SHP77 (cell line): ENCODE results near the gene SUPT3H.

Experiments
- DNase-seq, 2 experiments: peaks; one replicate each; lab custom pipeline; 2025; lab: John Stamatoyannopoulos, UW

The SUPT3H gene

DNA sequence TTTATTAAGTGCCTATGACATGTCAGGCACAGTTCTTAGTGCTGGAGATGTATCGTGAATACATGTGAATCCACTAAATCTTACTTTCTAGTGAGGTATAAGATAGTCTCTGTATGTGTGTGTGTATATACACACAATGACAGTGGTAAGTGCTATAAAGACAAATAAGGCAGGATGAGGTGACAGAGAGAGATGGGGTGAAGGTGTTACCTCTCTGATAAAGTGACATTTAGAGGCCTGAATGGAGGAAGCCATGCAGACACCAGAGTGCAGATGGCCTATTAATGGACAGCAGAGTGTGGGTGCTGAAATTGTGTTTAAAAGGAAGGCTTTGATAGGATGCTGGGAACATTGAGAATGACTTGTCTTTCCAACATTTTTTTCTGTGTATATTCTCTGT is 535.9 kb downstream of the SUPT3H start:
- no peak for DNase-seq

DNA sequence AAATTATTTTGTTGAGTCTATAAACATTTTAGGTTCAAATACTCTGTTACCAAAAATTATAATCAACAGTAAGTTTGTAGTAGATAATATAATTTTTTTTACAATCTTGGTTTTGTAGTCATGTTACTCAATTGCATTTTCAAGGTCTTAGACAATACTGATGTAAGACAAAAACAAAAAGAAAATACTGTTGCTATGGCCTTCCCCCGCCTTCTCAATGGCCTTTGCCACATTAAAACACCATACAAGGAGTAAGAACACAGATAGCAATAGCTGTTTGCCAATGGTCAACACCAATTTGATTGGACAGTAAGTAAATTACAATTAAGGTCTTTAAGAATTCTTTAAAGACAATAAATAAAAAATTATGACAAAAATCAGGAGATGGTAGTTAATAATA is 540.0 kb downstream of the SUPT3H start:
- DNase-seq: no peak

- DNase-seq: no peak
These were observed 540.5 kb downstream of the SUPT3H start for GRCh38 chr6:44837255-44837654.

- DNase-seq: no peak
These were observed 544.5 kb downstream of the SUPT3H start for GRCh38 chr6:44833248-44833647.

DNA sequence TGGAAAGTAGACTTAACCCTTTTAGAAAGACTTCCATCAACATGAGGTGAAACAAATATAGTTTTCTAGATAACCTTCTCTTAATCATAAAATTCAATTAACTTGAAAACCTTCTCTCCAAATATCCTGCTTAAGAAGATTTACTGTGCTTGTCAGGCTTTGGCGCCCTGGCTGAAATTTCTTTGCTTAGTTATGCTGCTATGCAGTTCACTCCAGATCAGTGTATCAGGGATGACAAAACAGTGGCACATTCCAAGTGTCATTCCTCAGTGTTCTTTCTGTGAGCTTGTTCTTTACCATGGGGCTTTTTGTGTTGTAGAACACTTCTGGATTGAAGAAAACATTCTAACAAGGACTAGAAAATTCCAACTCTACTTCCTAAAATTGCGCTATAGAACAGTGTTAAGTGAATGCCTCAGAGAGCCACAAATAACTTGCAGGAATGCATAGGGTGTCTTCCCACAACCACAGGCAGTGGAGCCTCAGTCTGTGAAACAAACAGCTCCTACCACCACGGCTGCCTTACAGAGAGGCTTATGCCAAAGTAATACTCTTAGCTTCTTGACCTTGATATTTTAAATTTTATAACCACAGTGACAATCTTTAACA is 546.6 kb downstream of the SUPT3H start:
- DNase-seq: no peak

- no peak for DNase-seq
These were observed 547.9 kb downstream of the SUPT3H start for GRCh38 chr6:44829836-44830235.

GRCh38 chr6:44828780-44829179 is 549.0 kb downstream of the SUPT3H start:
- no peak for DNase-seq

DNA sequence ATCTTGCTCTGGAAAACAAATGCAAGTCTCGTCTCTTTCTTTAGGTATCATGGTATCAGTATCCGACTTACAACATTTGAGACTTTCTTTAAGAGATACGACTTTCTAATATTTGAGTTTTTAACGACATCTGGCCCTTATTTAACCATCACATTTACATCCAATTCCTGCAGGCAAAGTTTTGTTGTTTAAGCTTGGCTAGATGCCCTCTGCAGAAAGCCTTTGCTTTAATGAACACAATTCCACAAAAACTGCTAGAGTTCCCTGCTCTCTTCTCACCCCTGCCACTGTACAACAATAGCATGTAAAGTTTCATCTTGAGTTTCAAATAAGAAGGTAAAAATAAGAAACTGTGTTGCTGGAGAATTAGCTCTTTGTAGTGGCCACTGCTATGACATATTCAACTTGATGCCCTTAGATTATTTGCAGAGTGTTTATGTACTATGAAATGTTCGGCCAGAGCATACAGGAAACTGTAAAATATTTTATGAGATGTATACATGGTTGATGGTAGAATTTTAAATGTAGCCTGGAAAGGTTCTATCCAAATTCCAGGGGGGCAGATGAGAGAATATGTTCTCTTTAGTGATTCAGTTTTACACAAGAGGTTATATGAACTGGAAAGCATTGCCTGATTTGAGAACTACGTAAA is 551.6 kb downstream of the SUPT3H start:
- no peak for DNase-seq

DNA sequence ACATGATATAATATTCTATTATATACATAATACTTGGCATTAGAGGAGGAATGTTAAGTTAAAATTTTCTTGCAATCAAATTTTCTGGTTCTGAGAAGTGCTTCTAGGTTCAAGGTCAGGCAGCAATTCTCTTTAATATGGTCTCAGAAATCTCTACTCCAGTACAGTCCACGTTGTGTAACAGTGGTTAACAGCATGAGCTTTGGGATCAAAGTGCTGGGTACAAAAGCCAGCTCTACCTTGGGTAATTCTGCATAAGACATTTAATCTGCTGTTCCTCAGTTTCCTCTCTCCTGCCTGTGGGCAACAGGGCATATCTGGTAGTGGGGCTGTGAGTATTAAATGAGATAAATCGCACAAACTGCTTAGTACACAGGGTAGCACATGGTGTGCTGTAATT is 552.5 kb downstream of the SUPT3H start:
- no peak for DNase-seq

GRCh38 chr6:44824567-44824966 is 553.2 kb downstream of the SUPT3H start:
- no peak for DNase-seq

GRCh38 chr6:44820759-44821158 is 557.0 kb downstream of the SUPT3H start:
- no peak for DNase-seq

- DNase-seq: no peak
These were observed 557.4 kb downstream of the SUPT3H start for GRCh38 chr6:44820321-44820720.

GRCh38 chr6:44811456-44811855 is 566.3 kb downstream of the SUPT3H start:
- no peak for DNase-seq

DNA sequence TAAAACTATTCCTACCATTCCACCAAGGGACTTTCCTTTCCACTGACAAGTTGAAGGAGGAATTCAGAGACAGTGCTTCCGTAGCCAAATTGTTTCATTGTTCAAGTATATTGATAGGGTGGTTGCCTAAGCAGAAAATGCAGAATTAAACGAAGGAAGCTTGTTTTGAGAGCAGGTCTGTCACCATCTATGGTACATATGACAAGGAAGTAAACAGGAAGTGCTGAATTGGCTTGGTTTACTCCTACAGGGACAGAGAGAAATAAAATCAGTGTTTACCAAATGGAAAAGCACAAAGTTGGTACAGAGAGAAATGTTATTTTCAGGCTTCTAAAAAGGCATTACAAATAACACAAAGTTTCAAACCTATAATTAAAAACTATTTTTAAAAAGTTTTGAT is 568.5 kb downstream of the SUPT3H start:
- DNase-seq: no peak

GRCh38 chr6:44808148-44808547 is 569.6 kb downstream of the SUPT3H start:
- no peak for DNase-seq

DNA sequence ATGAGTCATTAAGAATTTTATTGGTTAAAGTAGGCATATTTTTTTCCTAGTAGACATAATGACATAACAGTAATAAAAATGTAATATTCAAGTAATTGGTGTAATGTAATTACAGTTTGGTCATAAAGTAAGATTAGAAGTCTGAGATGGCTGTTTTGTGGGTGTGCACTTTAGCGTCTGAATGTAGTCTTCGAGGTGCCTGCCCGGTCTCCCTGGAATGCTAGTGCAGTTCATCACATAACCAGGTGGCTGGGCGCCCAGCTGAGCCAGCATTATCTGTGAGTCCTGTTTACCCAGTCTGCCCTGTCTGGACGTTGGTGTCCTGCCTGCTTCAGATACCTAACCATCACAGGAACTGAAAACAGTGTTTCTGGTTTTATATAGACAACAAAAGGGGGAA is 571.1 kb downstream of the SUPT3H start:
- DNase-seq: no peak

GRCh38 chr6:44805238-44805846 is 572.4 kb downstream of the SUPT3H start:
- DNase-seq: no peak

DNA sequence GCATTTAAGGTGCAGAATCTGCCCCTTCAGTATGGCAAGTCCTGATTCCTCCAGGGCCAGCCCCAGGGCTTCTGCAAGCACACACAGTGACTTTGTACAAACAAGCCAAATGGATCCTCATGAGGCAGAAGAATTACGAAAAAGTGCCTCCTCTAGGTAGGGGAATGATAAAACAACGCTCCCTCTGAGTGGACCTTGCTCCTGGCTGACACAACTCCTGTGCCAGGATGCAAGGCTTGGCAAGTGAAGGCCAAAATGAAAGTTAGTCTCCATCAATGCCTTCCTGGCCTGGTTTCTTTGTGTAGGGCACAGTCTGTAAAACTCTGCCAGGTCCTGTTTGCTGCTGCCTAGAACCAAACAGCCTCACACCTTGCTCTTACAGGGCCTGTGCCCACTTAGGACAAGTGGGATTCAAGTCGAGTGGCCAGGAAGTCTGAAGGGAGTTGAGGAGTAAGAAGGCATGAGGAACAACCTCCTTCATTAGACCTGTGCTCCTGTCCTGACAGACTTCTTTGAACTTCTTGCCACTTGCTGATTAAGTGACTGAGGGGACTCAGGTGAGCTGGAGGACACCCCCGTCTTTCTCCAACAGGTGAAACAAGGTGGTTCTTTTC is 573.1 kb downstream of the SUPT3H start:
- no peak for DNase-seq

DNA sequence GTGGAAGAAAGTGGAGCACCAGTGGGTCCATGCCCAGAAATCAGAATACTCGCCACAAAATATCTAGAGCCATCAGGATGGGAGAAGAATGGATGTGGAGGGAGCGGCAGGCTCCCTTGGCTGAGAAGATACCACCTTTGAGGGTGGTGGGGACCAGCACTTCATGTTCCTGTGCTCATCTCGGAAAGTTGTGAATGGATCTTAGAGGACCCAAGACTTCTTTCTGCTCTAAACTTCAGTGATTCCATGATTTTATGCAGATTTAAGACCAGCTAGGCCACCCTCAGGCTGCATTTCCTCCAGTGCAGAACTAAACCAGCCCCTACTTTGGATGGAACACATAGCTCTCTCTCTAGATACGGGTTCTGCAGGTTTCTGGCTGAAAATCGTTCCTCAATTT is 573.7 kb downstream of the SUPT3H start:
- no peak for DNase-seq

- no peak for DNase-seq
These were observed 576.7 kb downstream of the SUPT3H start for GRCh38 chr6:44800784-44801592.

DNA sequence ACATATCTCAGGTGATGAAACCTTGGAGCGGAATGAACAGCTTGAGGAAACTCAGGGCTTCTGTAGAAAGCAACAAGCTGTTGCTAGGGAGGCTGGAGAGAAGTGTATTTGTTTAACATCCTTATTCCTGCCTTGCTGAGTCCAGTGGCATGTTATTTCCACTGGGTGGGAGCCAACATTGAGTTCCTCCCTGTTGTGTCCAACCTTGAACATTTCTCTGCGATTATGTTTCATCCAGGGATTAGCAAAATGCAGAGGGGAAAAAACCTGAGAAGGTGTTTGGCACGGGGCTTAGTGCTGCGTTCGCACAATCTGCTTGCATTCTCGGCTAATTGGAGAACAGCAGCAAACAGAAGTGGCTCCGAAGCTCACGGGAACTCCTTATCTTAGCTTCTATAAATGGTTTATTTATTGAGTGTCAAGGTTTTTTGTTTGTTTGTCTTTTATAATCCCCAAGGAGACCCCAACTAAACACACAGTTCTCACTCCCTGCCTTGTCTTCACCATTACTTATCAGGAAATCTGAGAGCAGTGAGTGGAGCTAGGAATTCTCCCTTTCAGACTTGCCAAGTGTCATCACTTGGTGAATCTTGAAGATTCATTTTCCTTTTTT is 577.5 kb downstream of the SUPT3H start:
- no peak for DNase-seq

DNA sequence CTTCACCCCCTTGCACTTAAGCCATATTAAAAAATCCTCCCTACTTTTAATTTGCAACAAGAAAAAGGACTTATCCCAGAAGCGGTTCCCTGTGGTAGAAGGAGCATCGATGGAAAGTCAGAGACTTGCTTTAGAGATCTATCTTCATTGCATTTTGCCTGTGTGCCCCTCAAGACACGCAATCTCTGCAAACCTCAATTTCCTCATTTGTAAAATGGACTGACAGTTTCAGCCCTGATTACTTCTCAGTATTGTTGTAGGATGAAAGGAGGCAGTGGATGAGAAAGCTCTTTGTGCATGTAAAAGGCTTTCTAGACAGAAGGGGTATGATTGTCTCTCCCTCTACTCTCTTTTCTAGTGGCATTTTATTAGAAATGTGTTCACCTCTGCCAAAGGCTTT is 580.0 kb downstream of the SUPT3H start:
- DNase-seq: no peak
